ENCODE measurements around the gene AHSA1.
A peak's percentile ranks its signal among the peaks of the same experiment; 100 is the strongest.

Gene AHSA1

GRCh38 chr14:77470224-77470870, 12.5 kb downstream of the AHSA1 start:
- no peak for DNase-seq (ENCODE audit: extremely low read depth in 1 of 2, low read depth in 1 of 2)

- no peak for DNase-seq (ENCODE audit: extremely low read depth in 1 of 2, low read depth in 1 of 2)
Observed at GRCh38 chr14:77473921-77474320, 16.0 kb downstream of the AHSA1 start.

- DNase-seq (ENCODE audit: extremely low read depth in 1 of 2, low read depth in 1 of 2): no peak
Observed at GRCh38 chr14:77474479-77475177, 16.7 kb downstream of the AHSA1 start.

GRCh38 chr14:77475432-77476115, 17.7 kb downstream of the AHSA1 start:
- no peak for DNase-seq (ENCODE audit: extremely low read depth in 1 of 2, low read depth in 1 of 2)

- DNase-seq (ENCODE audit: extremely low read depth in 1 of 2, low read depth in 1 of 2): no peak
Observed at GRCh38 chr14:77478029-77478428, 20.1 kb downstream of the AHSA1 start.

- DNase-seq (ENCODE audit: extremely low read depth in 1 of 2, low read depth in 1 of 2): no peak
Observed at GRCh38 chr14:77478796-77479195, 20.9 kb downstream of the AHSA1 start.

GRCh38 chr14:77482422-77482821, 24.5 kb downstream of the AHSA1 start:
- no peak for DNase-seq (ENCODE audit: extremely low read depth in 1 of 2, low read depth in 1 of 2)

GRCh38 chr14:77485256-77485655, 27.4 kb downstream of the AHSA1 start:
- no peak for DNase-seq (ENCODE audit: extremely low read depth in 1 of 2, low read depth in 1 of 2)

GRCh38 chr14:77485901-77486678, 28.2 kb downstream of the AHSA1 start:
- no peak for DNase-seq (ENCODE audit: extremely low read depth in 1 of 2, low read depth in 1 of 2)

- no peak for DNase-seq (ENCODE audit: extremely low read depth in 1 of 2, low read depth in 1 of 2)
Observed at GRCh38 chr14:77488558-77488957, 30.7 kb downstream of the AHSA1 start.

GRCh38 chr14:77489041-77489440, 31.1 kb downstream of the AHSA1 start:
- no peak for DNase-seq (ENCODE audit: extremely low read depth in 1 of 2, low read depth in 1 of 2)

- no peak for DNase-seq (ENCODE audit: extremely low read depth in 1 of 2, low read depth in 1 of 2)
Observed at GRCh38 chr14:77490347-77490986, 32.6 kb downstream of the AHSA1 start.

- no peak for DNase-seq (ENCODE audit: extremely low read depth in 1 of 2, low read depth in 1 of 2)
Observed at GRCh38 chr14:77491056-77491455, 33.2 kb downstream of the AHSA1 start.

GRCh38 chr14:77495334-77495733, 37.4 kb downstream of the AHSA1 start:
- DNase-seq (ENCODE audit: extremely low read depth in 1 of 2, low read depth in 1 of 2): no peak

GRCh38 chr14:77498120-77498979, 40.5 kb downstream of the AHSA1 start, which contains the start of gene ISM2:
TSS of gene ISM2 (minus strand) at chr14:77498816. CDS start at chr14:77498793, 23 bp downstream.
- peak in 1 of 2 donors; percentile 23 for DNase-seq (ENCODE audit: extremely low read depth in 1 of 2, low read depth in 1 of 2)

- no peak for DNase-seq (ENCODE audit: extremely low read depth in 1 of 2, low read depth in 1 of 2)
Observed at GRCh38 chr14:77498984-77499527, 41.2 kb downstream of the AHSA1 start.

- DNase-seq (ENCODE audit: extremely low read depth in 1 of 2, low read depth in 1 of 2): no peak
Observed at GRCh38 chr14:77502109-77502782, 44.4 kb downstream of the AHSA1 start.

- DNase-seq (ENCODE audit: extremely low read depth in 1 of 2, low read depth in 1 of 2): no peak
Observed at GRCh38 chr14:77503138-77503537, 45.2 kb downstream of the AHSA1 start.

GRCh38 chr14:77505031-77505430, 47.1 kb downstream of the AHSA1 start:
- no peak for DNase-seq (ENCODE audit: extremely low read depth in 1 of 2, low read depth in 1 of 2)
